SJSA1 (cell line): ENCODE measurements around the gene SMC1B. TPM values are rescaled to one million over a fixed set of nuclear protein-coding genes. Genes with fewer than 3 reads are reported as not detected.

Experiments used
- DNase-seq, 2 experiments: peaks; one replicate each; pipeline ENCODE4 v3.0.0-alpha.2; 2015 to 2020; ENCODE audit warnings: low spot score in 2 of 2, low read depth in 1 of 2
- H3K27ac ChIP-seq: fragments of 250-450 bp; sonication (Bioruptor Pico); 2 replicates; pipeline ENCODE4 v1.5.1; 2020; ENCODE audit warnings: mild to moderate bottlenecking, moderate library complexity
- H3K27me3 ChIP-seq: fragments of 250-450 bp; sonication (Bioruptor Pico); replicated peaks from 2 replicates; pipeline ENCODE4 v1.5.1; 2020; ENCODE audit warnings: mild to moderate bottlenecking, moderate library complexity
- H3K36me3 ChIP-seq: fragments of 250-450 bp; sonication (Bioruptor Pico); 2 replicates; pipeline ENCODE4 v1.5.1; 2020; ENCODE audit warnings: mild to moderate bottlenecking
- H3K4me1 ChIP-seq: fragments of 250-450 bp; sonication (Bioruptor Pico); replicated peaks from 2 replicates; pipeline ENCODE4 v1.6.1; 2021; ENCODE audit warnings: mild to moderate bottlenecking
- H3K4me3 ChIP-seq: fragments of 250-450 bp; sonication (Bioruptor Pico); 2 replicates; pipeline ENCODE4 v1.5.1; 2020; ENCODE audit warnings: mild to moderate bottlenecking
- H3K9me3 ChIP-seq: fragments of 250-450 bp; sonication (Bioruptor Pico); replicated peaks from 2 replicates; pipeline ENCODE4 v1.5.1; 2020; ENCODE audit warnings: mild to moderate bottlenecking
- total RNA-seq: library from RNA; depleted of rRNA; stranded (reverse); fragments of >200 nt; shearing (Covaris generic); gene quantifications from 2 replicates; pipeline ENCODE4 v1.2.3, GENCODE V29; 2014

SMC1B gene
- total RNA-seq, 1 experiment from 2014 or later, result not detected

GRCh38 chr22:45435544-45436139 lies 22.2 kb upstream of the SMC1B start:
- Histone ChIP-seq H3K4me3 (no peak overlapping the region), H3K4me1 (peaks cover 26% of the 10 kb centered on the region), H3K27ac (peak overlapping the region; percentile 16; the same call in 1 of the 2 replicates), H3K9me3 (no peaks in the 10 kb centered on the region), H3K36me3 (no peaks in the 10 kb centered on the region), H3K27me3 (no peaks in the 10 kb centered on the region)
- DNase-seq, result peak; percentile 88 to 89

- Histone ChIP-seq H3K27ac (no peak overlapping the region), H3K27me3 (no peaks in the 10 kb centered on the region), H3K36me3 (no peaks in the 10 kb centered on the region), H3K9me3 (no peaks in the 10 kb centered on the region), H3K4me1 (peaks cover 26% of the 10 kb centered on the region), H3K4me3 (no peak overlapping the region)
- no peak for DNase-seq
Observed at GRCh38 chr22:45434981-45435380, 21.6 kb upstream of the SMC1B start.

GRCh38 chr22:45430871-45431270 lies 17.5 kb upstream of the SMC1B start:
- peaks cover 28% of the 10 kb centered on the region for H3K4me1 ChIP-seq
- H3K4me3 ChIP-seq, result no peak overlapping the region
- H3K36me3 ChIP-seq, result no peaks in the 10 kb centered on the region
- DNase-seq, result no peak
- no peak overlapping the region for H3K27ac ChIP-seq
- no peaks in the 10 kb centered on the region for H3K27me3 ChIP-seq
- no peaks in the 10 kb centered on the region for H3K9me3 ChIP-seq

- Histone ChIP-seq H3K9me3 (no peaks in the 10 kb centered on the region), H3K27ac (no peak overlapping the region), H3K4me3 (no peak overlapping the region), H3K36me3 (no peaks in the 10 kb centered on the region), H3K4me1 (peaks cover 28% of the 10 kb centered on the region), H3K27me3 (no peaks in the 10 kb centered on the region)
- DNase-seq, result no peak
Observed at GRCh38 chr22:45429981-45430775, 16.8 kb upstream of the SMC1B start.

- Histone ChIP-seq H3K27ac (no peak overlapping the region), H3K27me3 (no peaks in the 10 kb centered on the region), H3K36me3 (no peaks in the 10 kb centered on the region), H3K4me1 (peaks cover 30% of the 10 kb centered on the region), H3K4me3 (no peak overlapping the region), H3K9me3 (no peaks in the 10 kb centered on the region)
- no peak for DNase-seq
Observed at GRCh38 chr22:45429424-45429823, 16.0 kb upstream of the SMC1B start.

GRCh38 chr22:45428391-45429385 lies 15.3 kb upstream of the SMC1B start:
- H3K36me3 ChIP-seq, result no peaks in the 10 kb centered on the region
- no peaks in the 10 kb centered on the region for H3K9me3 ChIP-seq
- DNase-seq, result no peak
- H3K27ac ChIP-seq, result no peak overlapping the region
- H3K4me1 ChIP-seq, result peaks cover 32% of the 10 kb centered on the region
- H3K27me3 ChIP-seq, result no peaks in the 10 kb centered on the region
- no peak overlapping the region for H3K4me3 ChIP-seq

- no peaks in the 10 kb centered on the region for H3K9me3 ChIP-seq
- H3K36me3 ChIP-seq, result no peaks in the 10 kb centered on the region
- no peak overlapping the region for H3K4me3 ChIP-seq
- peaks cover 40% of the 10 kb centered on the region for H3K4me1 ChIP-seq
- no peak overlapping the region for H3K27ac ChIP-seq
- no peaks in the 10 kb centered on the region for H3K27me3 ChIP-seq
- no peak for DNase-seq
Observed at GRCh38 chr22:45427114-45427513, 13.7 kb upstream of the SMC1B start.

GRCh38 chr22:45426387-45426786 lies 13.0 kb upstream of the SMC1B start:
- no peaks in the 10 kb centered on the region for H3K27me3 ChIP-seq
- peak in 1 of 2 experiments; percentile 38 for DNase-seq
- no peaks in the 10 kb centered on the region for H3K9me3 ChIP-seq
- H3K36me3 ChIP-seq, result no peaks in the 10 kb centered on the region
- H3K4me1 ChIP-seq, result peaks cover 40% of the 10 kb centered on the region
- no peak overlapping the region for H3K27ac ChIP-seq
- no peak overlapping the region for H3K4me3 ChIP-seq

- no peaks in the 10 kb centered on the region for H3K9me3 ChIP-seq
- H3K27me3 ChIP-seq, result no peaks in the 10 kb centered on the region
- no peaks in the 10 kb centered on the region for H3K36me3 ChIP-seq
- H3K27ac ChIP-seq, result peak overlapping the region; percentile 71
- peak in 1 of 2 experiments; percentile 37 for DNase-seq
- peaks cover 40% of the 10 kb centered on the region for H3K4me1 ChIP-seq
- no peak overlapping the region for H3K4me3 ChIP-seq
Observed at GRCh38 chr22:45425531-45426265, 12.3 kb upstream of the SMC1B start.

- no peaks in the 10 kb centered on the region for H3K36me3 ChIP-seq
- H3K4me3 ChIP-seq, result no peak overlapping the region
- H3K9me3 ChIP-seq, result no peaks in the 10 kb centered on the region
- peak overlapping the region; percentile 71 for H3K27ac ChIP-seq
- peak; percentile 65 to 73 for DNase-seq
- H3K27me3 ChIP-seq, result no peaks in the 10 kb centered on the region
- peaks cover 40% of the 10 kb centered on the region for H3K4me1 ChIP-seq
Observed at GRCh38 chr22:45425101-45425500, 11.7 kb upstream of the SMC1B start.

- Histone ChIP-seq H3K27me3 (no peaks in the 10 kb centered on the region), H3K9me3 (no peaks in the 10 kb centered on the region), H3K4me3 (no peak overlapping the region), H3K4me1 (peaks cover 40% of the 10 kb centered on the region), H3K27ac (peak overlapping the region; percentile 71), H3K36me3 (no peaks in the 10 kb centered on the region)
- DNase-seq, result peak; percentile 93 to 96
Observed at GRCh38 chr22:45424241-45424731, 10.9 kb upstream of the SMC1B start.

- H3K4me1 ChIP-seq, result peaks cover 40% of the 10 kb centered on the region
- H3K9me3 ChIP-seq, result no peaks in the 10 kb centered on the region
- no peak overlapping the region for H3K4me3 ChIP-seq
- no peaks in the 10 kb centered on the region for H3K36me3 ChIP-seq
- peak overlapping the region; percentile 71 for H3K27ac ChIP-seq
- no peaks in the 10 kb centered on the region for H3K27me3 ChIP-seq
- DNase-seq, result peak in 1 of 2 experiments; percentile 30
Observed at GRCh38 chr22:45423524-45423923, 10.1 kb upstream of the SMC1B start.
